Measurements from ENCODE around the gene KEL.
"Not testable (repeated sequence)": the region's sequence is repeated elsewhere in the genome, so short reads cannot be mapped to it uniquely, and the experiment has no call there.

Gene KEL, protein sequence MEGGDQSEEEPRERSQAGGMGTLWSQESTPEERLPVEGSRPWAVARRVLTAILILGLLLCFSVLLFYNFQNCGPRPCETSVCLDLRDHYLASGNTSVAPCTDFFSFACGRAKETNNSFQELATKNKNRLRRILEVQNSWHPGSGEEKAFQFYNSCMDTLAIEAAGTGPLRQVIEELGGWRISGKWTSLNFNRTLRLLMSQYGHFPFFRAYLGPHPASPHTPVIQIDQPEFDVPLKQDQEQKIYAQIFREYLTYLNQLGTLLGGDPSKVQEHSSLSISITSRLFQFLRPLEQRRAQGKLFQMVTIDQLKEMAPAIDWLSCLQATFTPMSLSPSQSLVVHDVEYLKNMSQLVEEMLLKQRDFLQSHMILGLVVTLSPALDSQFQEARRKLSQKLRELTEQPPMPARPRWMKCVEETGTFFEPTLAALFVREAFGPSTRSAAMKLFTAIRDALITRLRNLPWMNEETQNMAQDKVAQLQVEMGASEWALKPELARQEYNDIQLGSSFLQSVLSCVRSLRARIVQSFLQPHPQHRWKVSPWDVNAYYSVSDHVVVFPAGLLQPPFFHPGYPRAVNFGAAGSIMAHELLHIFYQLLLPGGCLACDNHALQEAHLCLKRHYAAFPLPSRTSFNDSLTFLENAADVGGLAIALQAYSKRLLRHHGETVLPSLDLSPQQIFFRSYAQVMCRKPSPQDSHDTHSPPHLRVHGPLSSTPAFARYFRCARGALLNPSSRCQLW

DNA sequence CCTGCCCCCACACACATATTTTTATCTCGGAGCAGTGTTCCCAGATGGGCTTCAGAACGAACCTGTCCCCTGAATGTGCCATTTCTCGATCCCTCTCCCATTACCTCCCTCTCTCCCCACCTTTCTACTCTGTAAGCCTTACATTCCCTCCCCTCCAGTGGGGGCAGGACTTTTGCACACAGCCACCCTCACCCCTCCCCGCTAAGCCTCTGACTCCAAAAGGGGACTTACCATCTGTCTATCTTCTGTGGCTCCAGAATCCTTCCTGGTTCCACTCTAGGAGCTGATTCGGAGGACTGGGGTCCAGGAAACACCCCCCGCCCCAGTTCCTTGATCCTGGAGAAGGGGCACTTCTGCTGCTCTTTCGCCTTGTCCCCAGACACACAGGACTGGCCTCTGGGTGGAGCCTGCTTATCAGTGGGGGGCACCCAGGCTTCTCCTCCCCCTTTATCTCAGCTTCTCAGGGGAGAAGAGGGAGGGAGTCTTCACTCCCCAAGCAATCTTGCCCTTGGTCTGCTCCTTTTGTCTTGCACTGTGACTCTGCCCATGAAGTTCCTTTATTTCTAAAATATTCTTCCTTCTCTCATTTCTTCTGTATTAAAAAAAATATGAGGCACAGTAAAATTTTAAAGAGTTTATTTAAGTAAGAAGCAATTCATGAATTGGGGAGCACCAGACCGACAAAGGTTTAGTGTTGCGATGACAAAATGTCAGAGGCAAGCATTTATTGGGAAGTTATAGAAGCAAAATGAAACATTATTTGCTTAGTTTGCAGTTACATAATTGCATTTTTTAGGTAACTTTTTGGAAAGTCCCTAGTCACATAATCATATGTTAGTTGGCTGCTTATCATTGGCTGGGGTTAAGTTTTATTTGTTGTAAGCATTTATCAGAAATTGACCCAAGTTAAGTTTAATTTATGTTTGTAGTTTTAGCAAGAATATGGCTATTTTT, at the start of gene KEL:
Gene KEL (minus strand): TSS at position 391 of the 954 bp plus-strand sequence. CDS start 157 bp downstream, at position 234.
- DNase-seq (ENCODE audit: low spot score) = no peak

DNA sequence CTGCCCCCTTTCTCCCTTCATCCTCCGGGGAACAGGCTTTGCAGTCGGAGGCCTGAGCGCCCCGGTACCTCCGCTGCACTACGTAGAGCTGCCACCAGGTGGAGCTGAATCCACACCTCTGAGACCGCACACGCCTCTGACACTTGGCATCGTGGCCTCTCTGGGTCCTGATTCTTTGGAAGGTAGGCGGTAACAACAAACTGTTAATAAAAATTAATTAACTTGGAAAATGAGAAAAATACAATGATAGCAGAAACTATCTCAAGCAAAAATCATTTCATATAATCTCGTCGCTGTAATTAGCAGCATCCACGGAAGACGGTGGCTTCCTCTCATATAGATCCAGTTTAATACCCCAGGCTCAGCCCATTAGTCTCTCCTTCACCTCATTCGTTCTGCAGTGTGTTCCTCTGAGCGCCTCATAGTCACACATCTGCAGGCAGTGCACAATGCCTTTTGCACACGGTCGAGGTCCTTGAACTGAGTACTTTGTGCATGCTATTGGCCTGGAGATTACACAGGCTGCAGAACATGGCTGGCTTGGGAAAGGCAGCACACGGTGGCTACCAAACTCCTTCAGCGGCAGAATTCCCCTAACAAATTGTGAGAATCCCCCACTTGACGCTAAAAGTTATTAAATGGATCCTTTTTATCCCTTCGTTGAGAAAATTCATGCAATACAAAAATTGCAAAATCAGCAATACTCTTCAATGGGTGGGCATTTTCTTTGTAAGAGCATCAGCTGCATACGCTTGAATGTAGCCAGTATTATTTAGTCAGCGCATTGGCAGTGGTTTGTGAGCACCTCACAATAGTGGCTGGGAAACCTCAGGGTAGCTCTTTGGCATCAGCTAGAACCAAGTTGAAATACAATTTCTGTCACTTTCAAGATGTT, 46.1 kb upstream of the KEL start:
- peak; percentile 80 for DNase-seq (ENCODE audit: low spot score)

DNA sequence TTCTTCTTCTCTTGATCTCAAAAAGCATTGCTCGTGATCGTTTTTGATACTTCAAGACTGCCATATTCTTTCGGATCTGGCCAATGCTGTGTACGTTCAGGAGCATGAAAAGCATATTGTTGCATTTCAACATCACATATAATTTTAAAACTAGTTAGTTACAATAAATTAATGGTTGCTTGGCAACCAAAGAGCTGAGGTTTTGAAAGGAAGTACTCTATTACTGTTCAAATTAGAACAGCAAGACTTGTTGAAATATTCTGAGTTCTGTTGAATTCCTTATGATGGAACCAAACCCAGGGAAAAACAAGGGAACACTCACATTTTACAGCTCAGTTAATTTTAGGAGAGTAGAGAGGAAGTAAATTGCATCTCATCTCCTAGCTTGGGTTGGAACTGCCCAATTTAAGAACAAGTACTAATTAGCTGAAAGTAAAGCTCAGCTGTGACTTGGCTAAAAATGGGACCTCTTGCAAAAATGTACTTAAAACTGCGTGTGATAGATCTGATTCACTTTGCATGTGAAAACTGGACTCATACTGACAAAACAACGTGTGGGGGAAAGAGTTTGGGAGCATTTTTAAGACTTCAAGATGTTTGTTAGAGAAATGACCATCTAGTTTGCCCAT, 43.6 kb upstream of the KEL start:
- no peak for DNase-seq (ENCODE audit: low spot score)

DNA sequence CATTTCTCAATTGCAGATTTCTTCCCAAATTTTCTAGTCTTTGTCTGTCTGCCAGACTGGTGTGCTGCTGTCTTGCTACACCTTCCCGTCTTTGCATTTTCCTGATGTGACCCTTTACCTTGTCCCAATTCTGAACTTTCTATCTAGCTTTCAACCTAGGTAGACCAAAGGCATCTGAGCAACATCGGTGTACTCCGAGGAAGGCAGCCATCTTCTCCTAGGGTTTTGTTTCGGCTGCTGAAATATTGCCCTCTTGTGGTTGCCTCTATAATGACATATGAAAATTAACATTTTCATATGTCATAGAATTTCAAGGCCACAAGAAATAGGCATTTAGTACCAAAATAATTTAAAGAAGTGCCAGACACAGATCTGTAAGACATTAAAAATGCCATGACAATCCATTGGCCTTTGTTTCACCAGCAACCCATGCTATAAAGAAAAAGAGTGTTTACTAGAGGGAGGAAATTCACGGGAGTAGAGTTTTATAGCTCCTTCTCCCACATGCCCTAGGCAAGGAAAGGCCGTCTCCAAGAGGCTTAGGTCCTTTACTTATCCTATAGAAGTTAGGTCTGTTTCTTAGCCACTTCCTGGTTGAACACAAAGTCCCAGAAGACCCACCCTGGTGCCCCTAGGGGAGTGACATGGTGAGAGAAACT, 41.4 kb upstream of the KEL start:
- DNase-seq (ENCODE audit: low spot score) = peak; percentile 55

DNA sequence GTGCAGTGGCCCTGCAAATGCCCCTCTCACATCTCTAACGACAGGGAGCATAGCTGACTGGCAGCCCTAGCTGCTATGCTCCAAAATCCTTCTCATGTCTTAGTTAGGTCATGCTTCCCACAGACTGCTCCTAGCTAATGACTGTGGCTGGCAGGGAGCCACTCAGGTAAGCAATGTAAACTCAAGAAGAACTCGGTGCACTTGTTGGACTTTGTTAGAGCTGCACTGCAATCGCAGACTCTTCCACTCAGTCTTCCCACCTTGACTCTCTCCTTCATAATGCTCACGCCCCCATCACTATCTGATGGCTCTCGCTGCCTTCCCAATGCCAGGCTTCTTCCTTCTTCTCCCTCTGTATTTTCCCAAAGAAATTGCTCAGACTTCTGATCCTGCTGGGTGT, 40.7 kb upstream of the KEL start:
- no peak for DNase-seq (ENCODE audit: low spot score)

DNA sequence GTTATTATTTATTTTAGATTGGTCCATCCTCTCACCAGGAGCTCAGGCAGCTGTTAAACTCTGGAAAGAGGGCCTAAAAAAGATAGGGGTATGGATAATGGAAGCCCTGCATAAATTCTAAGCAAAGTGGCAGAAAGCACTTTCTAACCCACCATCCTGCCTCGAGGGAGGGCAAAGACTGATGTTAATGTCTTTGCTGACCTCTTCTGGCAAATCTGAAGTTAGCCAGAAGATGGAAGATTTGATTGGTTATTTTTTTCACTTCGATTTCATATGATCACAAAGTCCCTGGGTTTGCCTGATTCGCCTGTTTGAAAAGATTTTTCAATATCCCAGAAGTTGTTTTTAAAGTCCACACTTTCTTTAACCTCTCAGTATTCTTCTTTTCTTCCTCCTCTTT, 39.9 kb upstream of the KEL start:
- DNase-seq (ENCODE audit: low spot score) = no peak

DNA sequence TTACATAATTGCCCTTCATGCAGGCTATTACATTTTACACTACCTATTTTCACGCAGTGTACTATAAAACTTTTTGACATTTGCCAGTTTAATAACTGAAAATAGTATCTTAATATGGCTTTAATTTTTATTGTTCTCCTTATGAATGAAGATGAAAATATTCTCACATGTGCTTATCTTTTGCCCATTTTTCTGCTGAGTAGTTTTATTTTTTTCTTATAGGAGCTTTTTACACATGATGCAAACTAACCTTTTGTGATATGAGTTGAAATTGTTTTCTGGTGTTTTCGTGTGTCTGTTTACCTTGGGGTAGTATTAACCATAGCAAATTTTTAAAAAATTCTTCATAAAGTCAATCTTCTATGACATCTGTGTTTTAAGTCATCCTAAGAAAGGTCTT, 38.5 kb upstream of the KEL start:
- no peak for DNase-seq (ENCODE audit: low spot score)

DNA sequence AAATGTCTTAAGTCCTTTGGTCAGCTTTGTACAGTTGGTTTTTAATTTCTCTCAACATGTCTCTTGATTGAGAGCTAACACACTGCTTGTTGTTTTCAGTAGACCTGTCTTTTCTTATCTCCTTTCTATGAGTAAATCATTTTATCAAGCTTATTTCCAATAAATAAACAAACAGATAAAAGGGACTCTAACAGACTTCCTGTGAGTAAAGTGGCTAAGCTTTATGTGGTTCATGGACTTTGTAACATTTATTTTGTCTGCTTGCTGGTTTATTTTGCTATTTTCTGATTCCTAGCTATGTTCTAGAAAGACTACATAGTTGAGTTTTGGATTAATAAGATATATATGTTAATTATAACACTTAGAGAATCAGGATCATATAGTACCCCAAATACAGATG, 37.6 kb upstream of the KEL start:
- DNase-seq (ENCODE audit: low spot score) = no peak

DNA sequence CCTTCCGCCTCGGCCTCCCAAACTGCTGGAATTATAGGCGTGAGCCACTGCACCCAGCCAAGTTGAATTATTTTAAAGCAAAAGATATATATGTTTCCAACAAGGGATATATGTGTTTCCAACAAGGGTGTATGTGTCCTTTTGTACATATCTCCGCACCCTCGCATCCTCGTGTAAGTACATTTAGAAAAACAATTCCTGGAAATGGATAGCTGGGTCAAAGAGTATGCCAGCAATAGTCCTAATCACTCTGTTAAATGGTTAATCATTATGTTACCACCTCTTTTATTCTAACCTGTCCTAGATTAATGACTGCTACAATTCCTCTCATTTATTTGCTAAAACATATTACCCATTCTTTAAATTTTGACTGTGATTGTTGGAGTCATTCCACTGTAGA, 36.8 kb upstream of the KEL start:
- DNase-seq (ENCODE audit: low spot score) = no peak

DNA sequence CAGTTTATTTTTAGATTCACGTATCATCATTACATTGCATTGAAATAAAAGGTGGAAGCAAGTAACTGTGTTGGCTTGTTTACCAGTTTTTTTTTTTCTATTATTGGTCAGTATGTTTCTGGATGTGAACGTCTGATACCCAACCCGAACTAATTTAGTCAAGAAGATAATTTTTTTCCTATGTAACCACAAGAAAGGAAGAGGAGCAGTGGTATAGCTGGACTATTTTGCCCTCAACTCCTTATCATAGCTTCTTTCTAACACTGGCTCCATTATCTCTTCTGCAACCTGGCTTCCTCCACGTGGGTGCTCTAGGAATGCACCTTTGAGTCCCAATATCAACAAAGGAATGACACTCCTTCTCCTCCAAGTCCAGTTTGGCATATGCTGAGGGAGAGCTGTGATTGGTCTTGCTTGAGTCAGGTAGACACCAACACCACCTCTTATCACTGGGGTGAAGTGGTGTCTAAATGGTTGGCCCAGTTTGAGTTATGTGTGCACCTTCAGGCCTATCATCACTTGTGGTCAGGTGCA, 35.4 kb upstream of the KEL start:
- no peak for DNase-seq (ENCODE audit: low spot score)

DNA sequence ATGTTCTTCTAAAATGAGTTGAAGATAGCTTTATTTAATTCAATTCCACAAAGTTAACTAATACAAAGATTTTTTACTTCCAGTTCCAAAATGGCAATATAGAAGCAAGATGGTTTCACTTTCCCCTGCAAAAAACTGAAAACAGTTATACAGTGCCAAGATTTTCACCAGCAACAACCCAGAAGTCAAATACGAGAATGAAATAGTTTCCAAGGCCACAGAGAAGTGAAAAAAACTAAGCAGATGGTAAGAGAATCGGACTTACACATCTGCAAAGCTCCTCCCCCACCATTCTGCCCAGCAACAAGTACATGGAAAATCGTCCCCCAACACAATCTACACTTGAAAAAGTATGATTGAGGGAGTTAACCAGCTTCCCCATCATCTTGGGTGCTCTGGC, 30.3 kb upstream of the KEL start:
- no peak for DNase-seq (ENCODE audit: low spot score)

DNA sequence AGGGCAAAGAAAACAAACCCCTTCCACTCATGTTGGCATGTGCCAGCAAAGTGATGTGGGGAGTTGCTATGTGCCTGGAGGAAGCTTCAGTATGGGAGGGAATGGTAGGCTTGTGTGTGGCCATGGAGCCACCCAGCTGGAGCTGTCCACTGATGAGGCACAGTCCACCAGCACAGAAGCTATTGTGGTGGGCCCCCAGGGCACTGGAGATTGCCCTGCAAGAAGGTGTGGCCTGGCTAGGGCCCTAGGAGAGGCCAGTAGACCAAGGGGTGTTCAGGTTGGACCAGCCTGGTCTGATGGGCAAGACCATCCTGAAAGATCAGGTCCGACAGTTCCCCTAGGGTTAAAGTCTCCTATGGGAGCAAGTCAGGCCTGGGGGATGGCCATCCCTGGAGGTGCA, 22.1 kb upstream of the KEL start:
- no peak for DNase-seq (ENCODE audit: low spot score)

DNA sequence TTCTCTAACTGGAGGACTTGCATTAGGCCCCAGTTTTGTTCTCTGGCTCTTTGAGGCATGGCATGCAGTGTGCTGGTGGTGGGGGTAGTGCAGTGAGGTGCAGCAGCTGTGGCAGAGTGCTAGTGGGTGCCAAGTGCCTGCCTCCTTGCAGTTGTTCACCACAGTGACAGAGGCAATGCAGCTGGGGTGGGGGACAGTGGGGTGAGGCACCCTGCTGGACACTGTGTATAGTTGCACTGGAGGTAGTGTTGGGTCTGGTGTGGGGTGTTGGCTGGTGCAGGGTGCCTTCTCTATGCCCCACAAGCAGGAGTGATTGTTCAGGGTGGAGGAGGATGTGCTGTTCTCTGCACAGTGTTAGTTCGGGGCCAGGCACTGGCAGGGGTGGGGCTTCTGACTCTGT, 21.7 kb upstream of the KEL start:
- no peak for DNase-seq (ENCODE audit: low spot score)

DNA sequence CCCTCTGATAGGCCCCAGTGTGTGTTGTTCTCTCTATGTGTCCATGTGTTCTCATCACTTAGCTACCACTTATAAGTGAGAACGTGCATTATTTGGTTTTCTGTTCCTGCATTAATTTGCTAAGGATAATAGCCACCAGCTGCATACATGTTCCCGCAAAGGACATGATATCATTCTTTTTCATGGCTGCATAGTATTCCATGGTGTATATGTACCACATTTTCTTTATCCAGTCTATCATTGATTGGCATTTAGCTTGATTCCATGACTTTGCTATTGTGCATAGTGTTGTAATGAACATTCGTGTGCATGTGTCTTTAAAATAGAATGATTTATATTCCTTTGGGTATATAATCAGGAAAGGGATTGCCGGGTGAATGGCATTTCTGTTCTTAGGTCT, 16.2 kb upstream of the KEL start:
- not testable (repeated sequence) for DNase-seq (ENCODE audit: low spot score)

DNA sequence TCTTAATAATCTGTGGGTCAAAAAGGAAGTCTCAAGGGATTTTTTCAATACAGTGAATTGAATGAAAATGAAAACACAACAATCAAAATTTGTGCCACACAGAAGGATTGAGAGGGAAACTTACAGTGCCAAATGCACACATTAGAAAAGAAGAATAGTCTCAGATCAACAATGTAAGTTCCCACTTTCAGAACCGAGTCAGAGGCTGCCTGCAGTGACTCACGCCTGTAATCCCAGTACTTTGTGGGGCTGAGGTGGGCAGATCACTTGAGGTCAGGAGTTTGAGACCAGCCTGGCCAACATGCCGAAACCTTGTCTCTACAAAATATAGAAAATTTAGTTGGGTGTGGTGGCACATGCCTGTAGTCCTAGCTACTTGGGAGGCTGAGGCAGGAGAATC, 12.5 kb upstream of the KEL start:
- no peak for DNase-seq (ENCODE audit: low spot score)

DNA sequence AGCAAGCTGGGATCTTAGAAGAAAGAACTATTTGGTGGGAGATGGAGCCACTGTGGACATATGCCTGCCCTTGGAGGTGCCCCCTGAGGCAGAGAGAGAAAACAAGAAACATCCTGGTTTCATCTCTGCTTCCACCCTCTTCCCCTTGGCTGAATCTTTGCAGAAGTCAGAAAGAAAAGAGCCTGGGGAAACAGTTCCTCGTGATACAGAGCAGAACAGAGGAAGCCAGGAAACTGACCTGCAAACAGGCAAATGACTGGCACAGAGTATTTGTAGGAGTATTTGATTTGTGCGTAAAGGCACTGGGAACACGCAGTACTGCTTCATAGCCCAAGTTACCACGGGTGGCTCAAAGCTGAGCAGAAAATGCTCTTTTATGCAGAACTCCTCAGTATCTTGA, 7.0 kb upstream of the KEL start:
- no peak for DNase-seq (ENCODE audit: low spot score)

DNA sequence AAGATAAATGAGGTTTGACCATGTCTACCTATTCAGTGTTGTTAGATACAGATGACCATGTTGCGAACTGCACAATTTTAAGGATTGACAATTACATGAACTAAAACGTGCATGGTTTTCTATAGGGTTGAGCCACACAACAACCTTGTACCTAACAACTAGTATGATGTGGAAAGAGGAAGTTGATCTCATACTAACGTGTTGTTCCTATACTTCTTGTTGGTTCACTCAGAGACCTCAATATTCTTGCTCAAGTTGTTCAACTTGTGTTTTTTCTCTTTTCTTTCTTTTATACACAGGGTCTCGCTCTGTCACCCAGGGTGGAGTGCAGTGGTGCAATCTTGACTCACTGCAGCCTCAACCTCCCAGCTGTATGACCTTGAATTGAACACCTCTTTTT, 6.1 kb upstream of the KEL start:
- DNase-seq (ENCODE audit: low spot score) = no peak

DNA sequence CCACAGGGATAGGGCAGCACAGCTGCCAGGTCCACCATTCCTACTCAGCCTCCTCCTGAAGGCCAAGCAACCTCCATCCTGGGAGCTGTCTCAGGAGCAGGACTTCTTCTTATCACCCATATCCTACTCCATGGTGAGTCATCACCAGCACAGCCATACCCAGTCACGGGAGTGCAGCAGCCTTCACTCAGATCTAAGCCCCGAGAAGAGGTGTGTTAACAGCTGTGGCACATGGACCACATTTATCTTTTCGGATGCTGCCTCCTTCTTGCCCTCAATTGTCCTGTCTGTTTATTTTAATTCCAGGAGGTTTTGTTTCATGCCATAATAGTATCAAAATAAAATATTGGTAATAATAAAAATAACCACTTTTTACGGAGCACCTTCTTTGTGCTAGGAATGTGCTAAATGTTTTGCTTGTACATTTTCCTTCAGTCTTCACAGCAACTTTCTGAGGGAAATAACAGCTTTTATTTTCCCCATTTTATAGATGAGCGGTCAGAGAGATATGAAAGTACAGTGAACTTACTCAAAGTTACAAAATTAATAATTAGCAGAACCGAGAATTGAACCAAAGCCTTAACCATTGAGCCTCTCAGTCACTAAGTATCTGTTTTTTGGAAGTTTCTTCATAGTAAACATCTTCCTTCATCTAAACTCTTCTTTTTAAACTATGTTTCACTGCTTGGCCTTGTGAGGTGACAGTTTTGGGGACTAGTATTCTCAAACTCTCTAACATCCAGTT, 2.5 kb upstream of the KEL start:
- DNase-seq (ENCODE audit: low spot score) = no peak

DNA sequence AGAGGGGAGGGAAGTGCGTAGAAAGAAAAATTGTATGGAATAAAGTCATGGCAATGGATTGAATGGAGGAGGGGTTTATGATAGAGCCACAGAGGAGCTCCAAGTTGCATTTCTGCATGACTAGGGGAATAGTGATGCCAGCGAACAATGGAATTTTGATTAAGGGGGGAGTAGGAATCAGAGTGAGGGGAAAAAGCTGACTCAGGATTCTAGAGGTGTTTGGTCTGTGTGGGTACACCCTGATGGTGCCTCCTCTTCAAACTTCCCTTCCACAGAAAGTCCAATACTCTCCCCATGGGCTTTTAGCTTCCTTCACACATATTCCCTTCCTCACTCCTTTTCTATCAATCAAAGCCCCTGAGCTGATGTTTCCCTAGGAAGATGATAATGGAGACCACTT, 1.8 kb upstream of the KEL start:
- no peak for DNase-seq (ENCODE audit: low spot score)
